Dermis blood vessel endothelial cell (primary cell): ENCODE results near the gene GFOD2. TPM values are rescaled to one million over a fixed set of nuclear protein-coding genes. Genes with fewer than 3 reads are reported as not detected.
"Not testable (repeated sequence)": the region's sequence is repeated elsewhere in the genome, so short reads cannot be mapped to it uniquely, and the experiment has no call there.

Source experiments
- DNase-seq: peaks from one replicate; pipeline ENCODE4 v3.0.0; 2010
- total RNA-seq: library from RNA; depleted of rRNA; stranded (reverse); fragments of >200 nt; gene quantifications from 2 replicates; pipeline ENCODE4 v1.2.3, GENCODE V29; 2014

The GFOD2 gene
- total RNA-seq, 1 donor from 2014 or later, result 69.8 TPM

DNA sequence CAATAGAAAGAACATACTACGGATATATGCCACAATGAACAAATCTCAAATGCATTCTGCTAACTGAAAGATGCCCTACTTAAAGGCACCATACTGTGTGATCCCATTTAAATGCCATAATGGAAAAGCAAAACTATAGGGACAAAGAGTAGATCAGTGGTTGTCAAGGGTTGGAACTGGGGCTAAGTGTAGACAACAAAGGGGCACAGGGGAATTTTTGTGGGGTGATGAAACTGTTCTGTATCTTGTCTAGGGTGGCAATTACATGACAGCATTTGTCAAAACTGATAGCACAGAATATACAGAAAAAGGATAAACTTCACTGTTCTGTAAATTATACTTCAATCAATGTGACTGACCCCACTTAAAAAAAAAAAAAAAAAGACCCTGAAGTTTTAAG, 17.7 kb downstream of the GFOD2 start:
- no peak for DNase-seq

GRCh38 chr16:67699265-67699664, 19.9 kb downstream of the GFOD2 start:
- DNase-seq, result no peak

DNA sequence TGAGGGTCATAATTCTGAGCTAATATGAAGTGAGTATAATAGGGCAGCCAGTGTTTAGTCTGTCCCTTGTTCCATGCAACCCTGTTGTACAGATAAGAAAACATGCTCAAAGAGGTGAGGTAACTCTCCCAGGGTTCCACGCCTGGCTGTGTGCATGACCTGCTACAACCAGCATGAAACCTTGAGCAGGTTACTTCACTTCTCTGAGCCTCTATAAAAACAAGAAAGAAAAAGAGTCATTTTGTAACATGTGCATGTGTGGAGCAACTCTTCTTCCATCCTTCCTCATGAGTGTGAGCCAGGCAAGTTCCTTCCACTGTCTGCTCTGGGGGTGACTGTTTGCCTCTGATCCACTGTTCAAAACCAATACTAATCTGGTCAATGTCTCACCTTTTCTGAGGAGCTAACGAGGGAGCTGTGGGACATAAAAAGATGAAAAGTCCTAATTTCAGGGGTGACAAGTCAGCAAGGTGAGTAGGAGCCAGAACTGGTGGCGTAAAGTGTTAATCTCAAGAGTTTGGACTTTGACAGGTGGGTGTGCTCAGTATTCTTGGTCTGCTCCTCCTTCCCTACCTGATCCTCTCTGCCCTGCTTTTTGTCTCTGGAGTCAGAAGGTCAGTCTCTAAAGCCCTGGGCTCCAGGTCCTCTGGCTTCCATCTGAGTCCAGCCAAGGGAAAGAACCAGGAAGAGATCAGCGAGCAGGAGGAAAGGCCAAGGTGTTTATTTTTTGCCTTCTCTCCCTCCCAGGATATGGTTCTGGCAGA, 21.5 kb downstream of the GFOD2 start:
- no peak for DNase-seq

GRCh38 chr16:67694611-67695010, 24.5 kb downstream of the GFOD2 start:
- no peak for DNase-seq

DNA sequence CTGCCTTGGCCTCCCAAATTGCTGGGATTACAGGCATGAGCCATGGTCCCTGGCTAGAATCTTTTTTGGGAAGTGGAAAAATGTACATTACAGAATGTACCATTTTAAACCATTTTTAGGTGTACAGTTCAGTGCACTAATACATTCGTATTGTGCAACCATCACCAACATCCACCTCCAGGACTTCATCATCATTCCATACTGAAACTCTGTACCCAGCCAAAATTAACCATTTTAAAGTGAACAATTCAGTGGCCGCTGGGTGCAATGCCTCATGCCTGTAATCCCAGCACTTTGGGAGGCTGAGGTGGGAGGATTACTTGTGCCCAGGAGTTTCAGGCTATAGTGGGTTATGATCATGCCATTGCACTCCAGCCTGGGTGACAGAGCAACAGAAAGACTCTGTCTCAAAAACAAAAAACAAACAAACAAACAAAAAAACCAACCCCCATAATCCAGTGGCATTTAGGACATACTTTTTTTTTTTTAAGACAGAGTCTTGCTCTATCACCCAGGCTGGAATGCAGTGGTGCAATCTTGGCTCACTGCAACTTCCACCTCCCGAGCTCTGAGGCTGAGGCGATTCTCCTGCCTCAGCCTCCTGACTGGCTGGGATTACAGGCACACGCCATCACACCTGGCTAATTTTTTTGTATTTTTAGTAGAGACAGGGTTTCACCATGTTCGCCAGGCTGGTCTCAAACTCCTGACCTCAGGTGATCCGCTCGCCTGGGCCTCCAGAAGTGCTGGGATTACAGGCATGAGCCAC, 25.4 kb downstream of the GFOD2 start:
- not testable (repeated sequence) for DNase-seq

GRCh38 chr16:67685388-67686112, 33.6 kb downstream of the GFOD2 start:
- no peak for DNase-seq

DNA sequence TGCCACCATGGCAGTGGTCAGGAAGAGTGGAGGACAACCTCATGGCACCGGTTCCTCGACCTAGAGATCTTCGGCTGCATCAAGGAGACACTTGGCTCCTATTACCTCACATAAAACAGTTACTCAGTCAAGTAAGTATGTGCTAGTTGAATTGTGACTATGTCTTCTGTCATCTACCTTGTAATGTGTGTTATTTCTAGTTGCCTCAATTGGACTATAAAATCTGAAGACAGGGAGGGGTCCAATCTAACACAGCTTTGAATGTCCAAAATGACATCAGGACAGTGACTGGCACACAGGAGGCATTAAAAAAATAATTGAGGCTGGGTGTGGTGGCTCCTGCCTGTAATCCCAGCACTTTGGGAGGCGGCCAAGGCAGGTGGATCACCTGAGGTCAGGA, 35.3 kb downstream of the GFOD2 start:
- no peak for DNase-seq

- no peak for DNase-seq
Measured at GRCh38 chr16:67679935-67680897, 38.9 kb downstream of the GFOD2 start.

GRCh38 chr16:67678354-67679023, 40.6 kb downstream of the GFOD2 start:
- DNase-seq, result no peak

DNA sequence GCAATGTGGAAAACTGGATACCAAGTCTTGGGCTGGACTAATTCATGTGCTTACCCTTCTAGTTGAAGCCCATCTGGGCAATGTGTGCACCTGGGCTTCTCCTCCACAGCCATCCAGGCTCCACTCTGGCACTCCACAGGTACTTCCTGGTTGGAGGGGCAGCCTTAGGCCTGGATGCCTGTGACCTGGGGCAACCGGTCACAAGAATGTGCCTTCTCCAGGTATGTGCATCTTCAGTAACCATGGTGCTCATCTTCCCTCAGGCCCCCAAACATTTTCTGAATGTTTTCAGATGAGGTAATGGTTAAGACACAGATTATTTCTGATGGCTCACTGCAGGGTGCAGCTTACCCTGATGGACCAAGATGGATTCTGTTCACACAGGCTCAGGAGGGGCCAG, 41.4 kb downstream of the GFOD2 start:
- DNase-seq, result no peak

GRCh38 chr16:67676939-67677338, 42.2 kb downstream of the GFOD2 start:
- DNase-seq, result no peak

GRCh38 chr16:67676516-67676915, 42.6 kb downstream of the GFOD2 start:
- peak; percentile 74 for DNase-seq

GRCh38 chr16:67675999-67676398, 43.1 kb downstream of the GFOD2 start:
- no peak for DNase-seq

DNA sequence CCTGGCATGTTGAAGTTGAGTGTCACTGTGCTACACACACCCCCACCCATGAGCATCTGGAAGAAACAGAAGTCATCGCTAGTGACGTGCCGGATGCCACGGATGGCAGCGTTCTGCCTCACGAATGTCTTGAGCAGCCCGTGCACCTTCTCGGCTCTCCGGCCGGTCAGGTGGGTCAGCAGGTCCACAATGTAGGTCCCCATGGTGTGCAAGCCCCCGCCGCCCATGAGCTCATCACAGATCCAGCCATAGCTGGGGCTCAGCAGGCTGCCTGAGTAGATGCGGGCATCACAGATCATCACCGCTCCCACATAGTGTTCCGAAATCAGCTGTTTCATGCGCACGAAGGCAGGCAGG, 43.6 kb downstream of the GFOD2 start:
- DNase-seq, result no peak

DNA sequence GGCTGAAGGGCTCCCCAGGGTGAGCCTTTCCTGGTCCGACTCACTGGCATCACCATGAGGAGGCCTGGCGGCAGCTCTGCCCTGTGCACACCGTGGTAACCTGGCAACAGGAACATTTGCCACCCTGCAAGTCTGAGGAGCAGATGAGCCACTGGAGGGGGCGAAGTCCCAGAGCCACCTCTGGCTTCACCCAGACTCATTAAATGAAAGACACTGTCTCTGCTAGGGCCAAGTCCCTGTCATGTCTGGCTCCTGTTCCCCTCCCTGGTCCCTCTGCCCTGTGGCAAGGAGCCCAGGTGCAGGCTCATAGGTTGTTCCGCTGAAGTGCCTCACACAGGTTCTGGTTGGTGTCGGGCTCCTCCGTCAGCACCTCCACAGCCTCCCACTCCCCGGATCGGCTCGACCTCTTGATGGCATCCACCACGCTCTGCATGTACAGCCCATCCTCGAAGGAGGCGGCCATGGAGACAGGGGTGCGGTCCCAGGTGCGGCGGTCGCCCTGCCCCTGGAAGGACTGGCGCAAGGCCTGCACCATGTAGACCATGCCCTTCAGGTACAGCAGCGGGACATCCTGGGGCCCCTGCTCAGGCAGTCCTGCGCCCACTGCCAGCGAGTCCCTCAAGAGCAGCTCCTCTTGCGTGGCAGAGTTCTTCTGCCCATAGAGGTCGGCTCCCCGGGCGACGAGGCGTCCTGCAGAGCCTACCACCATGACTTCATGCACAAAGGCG, 44.1 kb downstream of the GFOD2 start:
- DNase-seq, result no peak

DNA sequence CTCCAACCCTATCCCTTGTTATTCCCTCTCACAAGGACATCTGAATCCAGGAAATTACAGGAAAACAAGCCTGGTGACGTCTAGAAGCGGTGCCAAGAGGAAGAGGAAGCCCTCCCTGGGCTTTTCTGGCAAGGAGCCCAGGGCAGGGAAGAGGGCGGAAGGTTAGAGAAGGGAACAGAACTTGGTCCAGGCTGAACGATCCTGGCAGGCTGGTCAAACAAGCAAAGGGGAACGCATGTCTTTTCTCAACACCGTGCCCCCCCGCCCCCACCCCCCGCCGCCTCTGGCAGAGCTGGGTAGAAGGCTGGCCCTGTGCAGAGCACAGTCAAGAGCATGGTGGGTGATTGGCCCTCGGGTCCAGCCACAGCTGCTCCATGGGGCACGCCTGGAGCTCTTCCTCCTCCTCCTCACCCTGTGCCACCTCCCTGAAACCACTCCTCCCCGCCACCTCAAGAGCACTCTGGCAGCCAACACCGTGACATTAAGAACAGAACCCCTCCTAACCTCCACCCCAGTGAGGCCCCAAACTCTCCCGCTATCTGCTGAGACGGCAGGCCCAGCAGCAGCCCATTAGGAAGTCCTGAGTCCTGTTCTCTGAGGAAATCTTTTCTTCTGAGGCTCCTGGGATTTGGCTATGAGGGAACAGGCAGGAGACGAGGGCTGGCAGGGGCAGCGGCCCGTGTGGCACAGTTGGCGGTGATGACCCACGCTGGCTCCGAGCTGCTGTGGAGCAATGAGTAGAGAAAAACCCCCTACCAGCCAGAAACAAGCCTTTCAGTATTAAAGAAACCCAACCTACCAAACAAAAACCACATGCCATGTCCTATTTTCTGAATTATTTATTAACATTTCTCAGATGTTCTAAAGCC, 45.2 kb downstream of the GFOD2 start:
- DNase-seq, result peak; percentile 92

- peak; percentile 88 for DNase-seq
Measured at GRCh38 chr16:67672739-67673662, 46.1 kb downstream of the GFOD2 start.

DNA sequence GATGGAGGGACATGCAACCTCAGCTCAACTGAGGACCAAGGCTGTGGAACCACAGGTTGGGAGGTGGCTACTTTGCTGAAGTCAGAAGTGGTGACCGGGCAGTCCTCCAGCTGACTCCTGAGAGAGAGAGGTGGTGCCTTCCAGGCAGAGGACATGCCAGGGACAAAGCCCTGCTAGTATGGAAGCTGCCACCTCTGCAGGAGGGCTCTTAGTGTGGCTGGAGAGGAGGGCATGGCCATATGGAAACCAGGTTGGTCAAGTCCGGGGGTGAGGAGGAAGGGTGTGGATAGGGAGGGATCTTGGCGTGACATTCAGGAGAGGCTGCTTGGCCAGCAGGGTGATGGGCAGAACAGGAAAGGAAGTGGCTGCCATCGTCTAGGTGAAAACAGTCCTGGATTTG, 46.8 kb downstream of the GFOD2 start:
- DNase-seq, result no peak
